HG03175 (cell line): ENCODE measurements around the gene CPLANE1.
A peak's percentile ranks its signal among the peaks of the same experiment; 100 is the strongest.
"Not testable (repeated sequence)": the region's sequence is repeated elsewhere in the genome, so short reads cannot be mapped to it uniquely, and the experiment has no call there.

ENCODE experiments used
- ATAC-seq: cut with Tn5 transposase; IDR thresholded peaks from one replicate; pipeline ENCODE4 v1.9.1; 2021; ENCODE audit warnings: mild to moderate bottlenecking, moderate library complexity; ENCODE audit not compliant: unreplicated experiment

CPLANE1 gene

DNA sequence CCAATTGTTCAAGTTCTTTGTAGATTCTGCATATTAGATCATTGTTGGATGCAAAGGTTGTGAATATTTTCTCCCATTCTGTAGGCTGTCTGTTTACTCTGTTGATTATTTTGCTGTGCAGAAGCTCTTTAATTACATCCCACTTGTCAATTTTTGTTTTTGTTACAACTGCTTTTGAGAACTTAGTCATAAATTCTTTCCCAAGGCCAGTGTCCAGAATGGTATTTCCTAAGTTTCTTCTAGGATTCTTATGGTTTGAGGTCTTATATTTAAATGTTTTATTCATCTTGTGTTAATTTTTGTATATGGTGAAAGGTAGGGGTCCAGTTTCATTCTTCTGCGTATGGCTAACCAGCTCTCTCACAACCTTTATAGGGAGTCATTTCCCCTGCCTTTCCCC, 116.5 kb downstream of the CPLANE1 start:
- no peak for ATAC-seq

GRCh38 chr5:37121465-37121864, 127.7 kb downstream of the CPLANE1 start:
- ATAC-seq: no peak

- no peak for ATAC-seq
Measured at GRCh38 chr5:37121027-37121426, 128.1 kb downstream of the CPLANE1 start.

- no peak for ATAC-seq
Measured at GRCh38 chr5:37120270-37120669, 128.9 kb downstream of the CPLANE1 start.

- no peak for ATAC-seq
Measured at GRCh38 chr5:37116359-37116758, 132.8 kb downstream of the CPLANE1 start.

DNA sequence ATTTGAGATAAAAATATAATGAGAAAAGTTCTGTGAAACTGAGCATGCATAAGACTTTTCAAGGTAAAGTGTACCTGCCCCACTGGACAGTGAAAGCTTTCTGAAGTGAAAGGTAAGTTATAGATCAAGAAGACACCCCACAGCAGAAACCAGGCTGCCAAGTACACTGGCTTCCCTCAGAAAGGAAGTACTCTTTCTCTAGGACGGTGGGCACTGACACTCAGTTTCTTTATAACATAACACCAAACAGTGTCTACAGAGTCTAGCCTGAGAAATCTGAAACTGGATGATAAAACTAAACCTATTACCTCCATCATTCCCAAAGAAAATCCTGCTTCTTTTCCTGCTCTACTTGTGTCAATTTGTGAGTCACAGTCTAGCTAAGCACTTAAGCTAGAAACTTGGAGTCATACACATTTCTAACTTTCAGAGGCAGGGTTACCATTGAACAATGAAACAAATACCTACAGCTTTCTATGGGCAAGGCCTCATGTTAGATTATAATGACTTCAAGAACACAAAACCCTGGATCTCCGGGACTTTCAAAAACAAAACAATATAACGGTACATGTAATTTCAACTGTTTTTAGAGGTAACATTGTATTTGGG, 136.7 kb downstream of the CPLANE1 start:
- no peak for ATAC-seq

DNA sequence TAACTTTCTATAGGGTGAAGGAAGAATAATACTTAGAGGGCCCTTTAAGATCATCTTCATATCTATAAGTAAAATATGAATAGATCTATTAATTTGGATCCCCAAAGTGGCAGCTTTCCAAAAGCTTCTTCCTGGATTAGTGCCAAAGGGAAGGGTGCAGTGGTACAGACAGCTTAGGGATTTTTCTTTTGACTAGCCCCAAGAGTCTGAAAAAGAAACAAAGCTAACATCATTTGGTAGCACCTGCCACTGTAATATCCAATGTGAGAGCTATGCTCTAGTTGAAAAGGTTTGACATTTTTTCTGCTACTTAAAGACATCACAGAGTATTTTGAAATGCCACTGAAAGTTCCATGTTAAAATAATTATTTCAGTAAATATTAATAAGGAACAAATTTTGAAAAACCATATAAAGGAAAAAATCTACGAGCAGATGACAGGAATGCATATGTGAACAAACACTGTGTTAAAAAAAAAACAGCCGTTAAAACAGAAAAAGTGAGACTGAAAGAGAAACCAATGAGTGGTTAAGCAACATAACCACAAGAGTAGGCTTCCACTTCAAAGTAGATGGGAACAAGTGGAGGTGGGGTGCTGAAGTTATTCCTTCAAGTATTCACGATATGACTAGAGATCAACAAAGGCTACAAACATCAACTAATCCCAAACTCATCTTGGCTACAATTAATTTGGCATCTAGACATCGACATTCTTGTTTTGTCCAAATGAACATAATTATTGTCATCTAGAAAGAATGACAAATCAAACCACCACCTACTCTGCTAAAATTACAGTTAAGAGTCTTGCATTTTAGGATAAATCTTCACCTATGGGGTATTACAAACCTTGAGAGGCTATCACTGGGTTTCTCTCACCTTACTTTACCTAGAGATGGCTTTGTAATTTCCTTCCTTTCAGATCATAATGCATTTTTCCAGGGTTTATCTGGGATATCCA, 137.5 kb downstream of the CPLANE1 start:
- ATAC-seq: peak; percentile 92

DNA sequence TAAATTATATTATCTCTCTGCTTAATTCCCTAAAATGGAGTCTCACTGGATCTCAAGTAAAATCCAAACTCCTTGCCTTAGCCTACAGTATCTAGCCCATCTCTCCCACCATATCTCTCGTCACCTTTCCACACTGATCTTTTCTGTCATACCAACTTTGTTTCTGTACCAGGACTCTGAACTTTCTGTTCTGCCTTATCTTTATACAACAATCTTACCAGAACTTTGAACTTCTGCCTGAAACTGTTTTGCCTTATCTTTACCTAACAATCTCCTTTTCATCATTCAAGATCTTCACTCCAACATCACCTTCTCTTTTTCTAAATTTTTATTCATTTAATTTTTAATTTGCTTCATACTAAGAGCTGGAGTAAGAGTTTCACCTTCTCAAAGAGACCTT, 139.0 kb downstream of the CPLANE1 start:
- ATAC-seq: no peak

GRCh38 chr5:37109338-37109737, 139.8 kb downstream of the CPLANE1 start:
- no peak for ATAC-seq

- no peak for ATAC-seq
Measured at GRCh38 chr5:37103302-37103701, 145.9 kb downstream of the CPLANE1 start.

DNA sequence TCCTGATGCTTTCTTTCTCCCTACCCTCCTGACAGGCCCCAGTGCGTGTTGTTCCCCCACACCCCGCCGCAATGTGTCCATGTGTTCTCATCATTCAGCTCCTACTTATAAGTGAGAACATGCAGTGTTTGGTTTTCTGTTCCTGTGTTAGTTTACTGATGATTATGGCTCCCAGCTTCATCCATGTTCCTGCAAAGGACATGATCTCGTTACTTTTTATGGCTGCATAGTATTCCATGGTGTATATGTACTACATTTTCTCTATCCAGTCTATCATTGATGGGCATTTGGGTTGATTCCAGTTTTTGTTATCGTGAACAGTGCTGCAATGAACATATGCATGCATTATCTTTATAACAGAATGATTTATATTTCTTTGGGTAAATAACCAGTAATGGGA, 149.9 kb downstream of the CPLANE1 start:
- ATAC-seq: not testable (repeated sequence)

DNA sequence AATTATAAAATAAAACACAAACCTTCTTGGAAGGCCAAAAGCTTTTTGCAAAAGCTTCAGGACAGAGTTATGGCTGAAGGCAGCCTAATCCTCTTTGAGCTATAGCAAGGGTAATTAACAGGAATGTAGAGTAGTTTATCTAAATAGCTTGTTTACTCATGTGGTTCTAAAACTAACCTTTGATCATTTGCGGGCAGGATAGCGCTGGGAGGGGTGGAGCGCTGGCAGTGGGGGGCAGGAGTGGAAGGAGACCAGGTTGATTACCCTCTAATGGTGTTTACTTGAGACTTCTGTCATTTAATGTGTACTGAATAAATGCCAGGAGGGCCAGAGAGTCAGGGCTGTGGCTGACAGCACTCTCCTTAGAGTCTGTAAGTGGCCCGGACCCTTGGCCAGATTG, 155.4 kb downstream of the CPLANE1 start:
- ATAC-seq: not testable (repeated sequence)

- ATAC-seq: no peak
Measured at GRCh38 chr5:37090781-37091180, 158.4 kb downstream of the CPLANE1 start.

GRCh38 chr5:37090123-37090726, 159.0 kb downstream of the CPLANE1 start:
- no peak for ATAC-seq

- ATAC-seq: no peak
Measured at GRCh38 chr5:37088009-37088408, 161.2 kb downstream of the CPLANE1 start.

- ATAC-seq: no peak
Measured at GRCh38 chr5:37086466-37087173, 162.6 kb downstream of the CPLANE1 start.

DNA sequence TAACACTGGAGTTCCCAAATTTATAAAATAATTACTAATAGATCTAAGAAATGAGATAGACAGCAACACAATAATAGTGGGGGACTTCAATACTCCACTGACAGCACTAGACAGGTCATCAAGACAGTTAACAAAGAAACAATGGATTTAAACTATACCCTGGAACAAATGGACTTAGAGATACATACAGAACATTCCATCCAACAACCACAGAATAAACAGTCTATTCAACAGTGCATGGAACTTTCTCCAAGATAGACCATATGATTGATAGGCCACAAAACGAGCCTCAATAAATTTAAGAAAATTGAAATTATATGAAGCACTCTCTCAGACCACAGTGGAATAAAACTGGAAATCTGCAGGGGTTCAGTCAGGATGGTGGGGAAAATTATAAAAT, 163.2 kb downstream of the CPLANE1 start:
- ATAC-seq: not testable (repeated sequence)

DNA sequence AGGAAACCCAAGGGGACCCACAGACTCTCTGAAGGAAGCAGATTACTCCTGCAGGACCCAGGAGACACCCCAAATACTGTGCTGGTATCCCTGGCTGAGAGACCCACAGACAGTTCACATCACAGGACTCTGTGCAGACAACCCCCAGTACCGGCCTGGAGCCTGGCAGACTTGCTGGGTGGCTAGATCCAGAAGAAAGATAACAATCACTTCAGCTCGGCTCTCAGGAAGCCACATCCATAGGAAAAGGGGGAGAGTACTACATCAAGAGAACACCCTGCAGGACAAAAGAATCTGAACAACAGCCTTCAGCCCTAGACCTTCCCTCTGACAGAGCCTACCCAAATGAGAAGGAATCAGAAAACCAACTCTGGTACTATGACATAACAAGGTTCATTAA, 166.2 kb downstream of the CPLANE1 start:
- ATAC-seq: not testable (repeated sequence)

GRCh38 chr5:37080697-37081096, 168.5 kb downstream of the CPLANE1 start:
- ATAC-seq: no peak

GRCh38 chr5:37077146-37077545, 172.0 kb downstream of the CPLANE1 start:
- no peak for ATAC-seq

GRCh38 chr5:37075399-37075950, 173.7 kb downstream of the CPLANE1 start:
- no peak for ATAC-seq
